ENCODE results near the gene TIMP4. TPM values are rescaled to one million over a fixed set of nuclear protein-coding genes. Genes with fewer than 3 reads are reported as not detected.

The TIMP4 gene
- total RNA-seq, 1 donor from 2014 or later: not detected

- intact Hi-C loops (cut with micrococcal nuclease): no loop called here
These were observed 8.6 kb downstream of the TIMP4 start for GRCh38 chr3:12150112-12150511.

GRCh38 chr3:12149029-12149428, 9.7 kb downstream of the TIMP4 start:
- intact Hi-C loops (cut with micrococcal nuclease): no loop called here

- intact Hi-C loops (cut with micrococcal nuclease): no loop called here
These were observed 10.3 kb downstream of the TIMP4 start for GRCh38 chr3:12148183-12148940.

GRCh38 chr3:12147049-12147780, 11.5 kb downstream of the TIMP4 start:
- intact Hi-C loops (cut with micrococcal nuclease): no loop called here

DNA sequence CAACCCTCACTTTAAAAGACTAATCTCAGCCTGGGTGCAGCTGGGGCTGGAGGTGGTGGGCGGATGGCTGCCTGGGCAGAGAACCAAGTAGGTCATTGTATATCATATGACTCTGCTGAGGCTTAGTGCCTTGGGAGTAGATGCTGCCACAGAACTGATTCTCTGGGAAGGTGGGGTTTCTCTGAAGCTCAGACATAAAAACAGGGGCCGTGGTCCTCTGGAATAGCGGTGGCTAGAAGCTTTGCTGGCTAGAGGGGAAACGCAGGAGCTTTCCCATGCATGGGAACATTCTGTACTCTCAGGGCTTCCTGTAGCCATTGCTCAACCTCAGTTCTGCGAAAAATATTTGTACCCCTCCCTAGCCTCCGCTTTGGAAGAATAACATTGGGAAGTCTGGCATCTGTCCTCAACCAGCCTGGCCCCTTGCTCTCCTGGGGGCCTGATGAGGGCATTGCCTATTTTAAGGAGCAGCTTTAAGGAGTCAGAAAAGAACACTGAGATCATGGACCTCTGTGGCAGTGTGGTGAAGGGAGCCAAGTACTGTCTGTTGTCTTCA, 14.7 kb downstream of the TIMP4 start:
- intact Hi-C loops (cut with micrococcal nuclease): no loop called here

DNA sequence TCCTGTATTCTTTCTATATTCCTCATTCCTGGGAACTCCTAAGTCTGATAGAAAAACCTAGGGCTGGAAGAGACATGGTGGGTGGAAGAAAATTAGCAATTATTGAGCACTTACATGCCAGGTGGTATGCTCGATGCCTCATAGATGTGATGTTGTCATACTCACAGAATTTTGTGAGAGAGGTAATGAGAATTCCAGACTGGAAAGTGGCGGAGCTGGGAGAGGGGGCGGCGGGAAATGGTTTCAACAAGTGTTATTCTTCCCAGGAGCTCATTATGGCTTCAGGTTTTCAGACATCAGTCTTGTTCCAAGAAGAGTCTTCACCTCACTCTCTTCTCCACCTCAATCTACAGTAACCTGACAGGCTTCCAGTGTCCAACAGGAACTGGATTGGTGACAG, 16.2 kb downstream of the TIMP4 start:
- intact Hi-C loops (cut with micrococcal nuclease): no loop called here

- intact Hi-C loops (cut with micrococcal nuclease): no loop called here
These were observed 17.4 kb downstream of the TIMP4 start for GRCh38 chr3:12141350-12141749.

DNA sequence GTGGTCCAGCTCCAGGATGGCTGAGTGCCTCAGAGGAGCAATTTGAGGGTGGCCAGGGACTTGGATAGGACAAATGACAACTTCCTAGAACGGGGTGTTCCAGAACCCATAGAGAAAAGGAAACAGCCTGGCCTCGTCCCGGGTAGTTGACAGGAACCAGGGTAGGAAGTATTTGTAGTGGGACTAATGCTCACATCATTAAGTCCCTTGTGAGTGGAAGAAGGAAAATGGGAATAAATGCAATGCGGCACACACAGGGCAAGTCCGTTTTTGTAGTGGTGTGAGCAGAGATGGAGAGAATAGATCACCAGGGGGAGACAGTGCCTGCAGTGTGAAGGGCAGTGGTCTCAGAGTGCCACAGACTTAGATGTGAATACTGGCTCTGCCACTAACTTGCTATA, 19.6 kb downstream of the TIMP4 start:
- intact Hi-C loops (cut with micrococcal nuclease): loop anchor here (10.0 kb wide), 2 partner anchors 156 to 256 kb away; no protein-coding TSS in a partner anchor

- intact Hi-C loops (cut with micrococcal nuclease): loop anchor here (10.0 kb wide), 2 partner anchors 157 to 257 kb away; no protein-coding TSS in a partner anchor
These were observed 20.7 kb downstream of the TIMP4 start for GRCh38 chr3:12138044-12138443.

- intact Hi-C loops (cut with micrococcal nuclease): loop anchor here (10.0 kb wide), 2 partner anchors 158 to 258 kb away; no protein-coding TSS in a partner anchor
These were observed 22.3 kb downstream of the TIMP4 start for GRCh38 chr3:12136371-12136770.

GRCh38 chr3:12135029-12135657, 23.6 kb downstream of the TIMP4 start:
- intact Hi-C loops (cut with micrococcal nuclease): loop anchor here (1.0 to 10.0 kb wide), 9 partner anchors 41 to 757 kb away; partner anchors contain the start of genes MKRN2 and TSEN2

GRCh38 chr3:12132881-12133280, 25.8 kb downstream of the TIMP4 start:
- intact Hi-C loops (cut with micrococcal nuclease): loop anchor here (10.0 kb wide), 2 partner anchors 162 to 262 kb away; no protein-coding TSS in a partner anchor

GRCh38 chr3:12131351-12132090, 27.2 kb downstream of the TIMP4 start:
- intact Hi-C loops (cut with micrococcal nuclease): loop anchor here (10.0 kb wide), 2 partner anchors 163 to 263 kb away; no protein-coding TSS in a partner anchor

DNA sequence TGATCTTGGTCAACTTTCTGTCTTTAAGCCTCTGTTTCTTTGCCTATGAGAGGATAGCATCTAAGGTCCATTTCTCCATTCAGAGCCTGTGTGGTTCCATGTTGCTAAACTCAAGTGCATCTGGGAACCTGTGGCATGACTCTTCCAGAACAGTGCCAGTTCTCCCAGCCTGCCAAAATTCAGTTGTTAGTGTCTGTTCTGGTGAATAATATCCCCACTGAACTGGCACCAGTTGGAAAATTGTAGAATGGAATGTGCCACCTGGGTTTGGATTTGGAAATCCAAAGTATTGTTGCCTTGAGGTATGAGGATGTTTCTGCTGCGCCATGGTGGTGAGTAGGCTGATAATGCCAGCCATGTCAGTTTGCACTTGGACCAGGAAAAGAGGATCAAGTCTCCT, 31.3 kb downstream of the TIMP4 start:
- intact Hi-C loops (cut with micrococcal nuclease): no loop called here

GRCh38 chr3:12125772-12126171, 32.9 kb downstream of the TIMP4 start:
- intact Hi-C loops (cut with micrococcal nuclease): no loop called here

DNA sequence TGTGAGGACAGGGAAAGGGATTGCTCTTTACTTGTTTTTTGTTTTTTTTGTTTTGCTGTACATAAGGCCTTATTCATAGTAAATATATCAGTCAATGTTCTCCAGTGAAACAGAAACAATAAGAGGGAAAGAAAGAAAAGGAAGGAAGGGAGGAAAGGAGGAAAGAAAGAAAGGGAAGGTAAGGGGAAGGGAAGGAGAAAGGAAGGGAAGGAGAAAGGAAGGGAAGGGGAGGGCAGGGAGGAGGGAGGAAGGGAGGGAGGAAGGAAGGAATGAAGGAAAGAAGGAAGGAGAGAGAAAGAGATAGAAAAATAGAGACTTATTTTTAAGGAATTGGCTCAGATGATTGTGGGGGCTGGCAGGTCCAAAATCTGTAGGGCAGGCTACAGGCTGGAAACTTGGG, 37.2 kb downstream of the TIMP4 start:
- intact Hi-C loops (cut with micrococcal nuclease): no loop called here

GRCh38 chr3:12120374-12121140, 38.2 kb downstream of the TIMP4 start:
- intact Hi-C loops (cut with micrococcal nuclease): no loop called here

DNA sequence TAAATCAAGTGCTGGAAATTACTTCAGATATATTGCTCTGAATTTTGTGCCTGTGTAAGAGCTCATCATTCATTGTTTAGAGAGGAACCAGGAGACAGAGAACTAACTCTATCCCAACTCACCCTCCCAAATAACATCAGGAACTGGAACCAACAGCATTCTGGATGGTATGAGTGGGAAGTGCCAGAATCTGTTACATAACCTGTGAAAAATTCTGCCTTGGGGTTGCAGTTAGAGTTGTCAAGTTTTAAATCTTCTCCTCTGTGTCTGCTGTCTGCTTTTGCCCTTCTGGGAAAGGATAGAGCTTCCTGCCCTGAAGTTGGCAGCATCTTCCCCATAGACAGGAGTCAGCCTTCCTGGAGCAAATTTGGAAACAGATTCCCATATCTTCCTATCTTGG, 41.2 kb downstream of the TIMP4 start:
- intact Hi-C loops (cut with micrococcal nuclease): no loop called here

DNA sequence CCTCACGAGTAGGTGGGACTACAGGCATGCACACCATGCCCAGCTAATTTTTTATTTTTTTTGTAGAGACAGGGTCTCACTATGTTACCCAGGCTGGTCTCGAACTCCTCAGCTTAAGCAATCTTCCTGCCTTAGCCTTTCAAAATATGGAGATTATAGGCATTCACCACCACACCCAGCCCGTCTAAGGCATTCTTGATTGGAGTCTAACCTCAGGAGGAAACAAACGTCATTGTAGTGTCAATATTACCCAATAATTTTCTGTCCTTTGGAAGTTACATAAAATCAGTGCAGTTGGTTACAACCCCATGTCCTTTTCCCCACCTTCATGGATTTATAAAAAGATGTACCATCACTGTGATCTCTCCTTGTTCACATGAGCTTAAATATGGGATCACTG, 41.8 kb downstream of the TIMP4 start:
- intact Hi-C loops (cut with micrococcal nuclease): no loop called here

GRCh38 chr3:12115849-12116248, 42.9 kb downstream of the TIMP4 start:
- intact Hi-C loops (cut with micrococcal nuclease): no loop called here

Measured in T-helper 1 cell treated with Interleukin-12 subunit alpha and Interleukin-12 subunit beta and Interleukin-4 antibody, amounts not matched to agents 30 ng/mL and 1 ng/mL, for 36 hours (primary cell).